Dermis blood vessel endothelial cell (primary cell): ENCODE measurements around the gene ANKRD39. TPM values are rescaled to one million over a fixed set of nuclear protein-coding genes. Genes with fewer than 3 reads are reported as not detected.
"Not testable (repeated sequence)": the region's sequence is repeated elsewhere in the genome, so short reads cannot be mapped to it uniquely, and the experiment has no call there.

ENCODE experiments used
- DNase-seq: peaks from one replicate; pipeline ENCODE4 v3.0.0; 2010
- total RNA-seq: library from RNA; depleted of rRNA; stranded (reverse); fragments of >200 nt; gene quantifications from 2 replicates; pipeline ENCODE4 v1.2.3, GENCODE V29; 2014

The ANKRD39 gene
- total RNA-seq, 1 donor from 2014 or later: 8.0 TPM

GRCh38 chr2:96807127-96807471, 50.7 kb downstream of the ANKRD39 start:
- DNase-seq: no peak

DNA sequence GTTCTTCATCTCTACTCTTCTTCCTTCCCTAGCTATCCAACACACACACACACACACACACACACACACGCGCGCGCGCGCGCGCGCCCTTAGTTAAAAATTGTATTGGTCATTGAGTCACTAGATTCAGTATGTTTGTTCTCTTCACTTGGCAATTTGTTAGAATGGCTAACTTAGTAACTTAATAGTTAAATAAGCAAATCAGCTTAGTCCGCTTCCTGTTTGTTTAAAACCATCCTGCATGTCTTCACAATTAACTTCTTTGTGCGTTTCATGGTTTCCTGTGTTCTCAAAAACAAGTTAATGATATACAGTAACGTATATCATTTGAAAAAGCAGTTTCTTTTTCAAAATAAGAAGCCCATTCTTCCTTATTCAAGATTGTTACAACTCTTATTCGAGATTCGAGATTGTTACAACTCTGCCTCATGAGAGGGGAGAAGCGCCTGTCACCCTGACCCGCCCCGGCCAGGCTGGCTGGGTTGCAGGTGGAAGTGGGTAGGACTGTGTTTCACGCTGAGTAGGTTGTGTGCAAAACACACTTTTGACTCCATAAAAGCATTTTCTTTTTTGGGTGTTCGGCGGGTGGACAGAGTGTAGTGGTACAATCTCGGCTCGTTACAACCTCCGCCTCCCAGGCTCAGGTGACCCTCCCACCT, 51.2 kb downstream of the ANKRD39 start:
- no peak for DNase-seq

- not testable (repeated sequence) for DNase-seq
These were observed 51.9 kb downstream of the ANKRD39 start for GRCh38 chr2:96805946-96806345.

DNA sequence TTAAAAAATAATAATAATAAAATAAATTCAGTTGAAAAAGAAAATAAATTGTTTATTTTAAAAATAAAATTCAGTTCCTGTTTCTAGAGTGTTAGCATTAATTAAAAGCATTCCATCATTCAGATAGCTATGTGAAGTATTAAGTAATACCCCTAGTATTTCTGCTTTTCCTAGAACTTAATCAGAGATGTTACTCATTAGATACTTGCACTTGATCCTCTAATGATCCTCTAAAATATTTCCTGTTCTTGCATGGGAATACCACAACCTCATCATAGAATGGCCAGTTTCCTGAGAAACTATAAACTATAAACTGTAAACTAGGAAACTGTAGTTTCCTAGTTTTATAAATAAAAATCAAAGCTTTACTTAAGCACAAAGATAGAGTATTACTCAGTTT, 52.8 kb downstream of the ANKRD39 start:
- DNase-seq: no peak

DNA sequence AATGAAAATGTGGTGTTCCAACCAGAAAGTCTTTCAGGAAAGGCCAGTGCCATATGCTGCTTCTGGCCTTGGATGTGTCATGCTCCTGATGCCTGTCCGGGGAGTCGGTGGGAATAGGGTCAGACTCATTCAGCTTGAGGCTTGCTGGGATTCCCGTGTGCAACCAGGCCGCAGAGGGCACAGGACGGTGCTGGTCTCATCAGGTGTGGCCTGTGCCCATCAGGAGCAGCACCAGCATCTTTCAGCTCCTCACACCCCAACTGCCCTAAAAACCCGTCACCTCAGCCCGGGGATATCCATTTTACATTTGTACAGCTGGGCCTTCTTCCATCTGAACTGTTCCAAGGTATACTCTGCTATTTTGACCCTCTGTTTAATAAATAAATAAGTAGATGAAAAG, 55.1 kb downstream of the ANKRD39 start:
- DNase-seq: no peak

DNA sequence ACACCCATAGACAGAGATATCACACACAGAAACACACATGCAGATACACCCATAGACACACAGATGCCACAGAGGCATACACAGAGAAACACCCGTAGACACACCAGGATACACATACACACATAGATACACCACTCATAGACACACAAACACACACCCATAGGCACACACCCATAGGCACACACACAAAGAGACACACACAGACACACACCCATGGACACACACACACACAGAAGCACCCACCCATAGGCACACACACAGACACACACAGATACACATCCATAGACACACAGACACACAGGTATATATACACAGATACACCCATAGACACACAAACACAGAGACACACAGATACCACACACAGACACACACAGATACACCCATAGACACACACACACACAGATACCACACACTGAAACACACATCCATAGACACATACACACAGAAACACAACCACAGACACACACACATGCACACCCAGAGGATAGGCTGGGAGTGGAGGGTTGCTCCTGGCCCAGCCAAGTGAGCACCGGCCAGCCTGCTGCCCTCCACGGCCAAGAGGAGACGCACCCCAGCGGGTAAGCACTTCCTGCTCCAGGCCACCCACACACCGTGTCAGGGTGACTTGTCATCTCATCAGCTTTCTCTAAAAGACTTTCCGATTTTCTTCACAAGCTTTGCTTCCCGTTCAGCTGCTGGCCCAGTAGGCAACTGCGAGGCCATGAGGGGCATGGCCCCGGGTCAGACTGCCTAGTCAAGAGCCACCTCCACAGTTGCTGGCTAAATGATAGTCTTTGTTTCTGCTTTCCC, 55.8 kb downstream of the ANKRD39 start:
- DNase-seq: no peak

- peak; percentile 77 for DNase-seq
These were observed 56.6 kb downstream of the ANKRD39 start for GRCh38 chr2:96801005-96801785.

DNA sequence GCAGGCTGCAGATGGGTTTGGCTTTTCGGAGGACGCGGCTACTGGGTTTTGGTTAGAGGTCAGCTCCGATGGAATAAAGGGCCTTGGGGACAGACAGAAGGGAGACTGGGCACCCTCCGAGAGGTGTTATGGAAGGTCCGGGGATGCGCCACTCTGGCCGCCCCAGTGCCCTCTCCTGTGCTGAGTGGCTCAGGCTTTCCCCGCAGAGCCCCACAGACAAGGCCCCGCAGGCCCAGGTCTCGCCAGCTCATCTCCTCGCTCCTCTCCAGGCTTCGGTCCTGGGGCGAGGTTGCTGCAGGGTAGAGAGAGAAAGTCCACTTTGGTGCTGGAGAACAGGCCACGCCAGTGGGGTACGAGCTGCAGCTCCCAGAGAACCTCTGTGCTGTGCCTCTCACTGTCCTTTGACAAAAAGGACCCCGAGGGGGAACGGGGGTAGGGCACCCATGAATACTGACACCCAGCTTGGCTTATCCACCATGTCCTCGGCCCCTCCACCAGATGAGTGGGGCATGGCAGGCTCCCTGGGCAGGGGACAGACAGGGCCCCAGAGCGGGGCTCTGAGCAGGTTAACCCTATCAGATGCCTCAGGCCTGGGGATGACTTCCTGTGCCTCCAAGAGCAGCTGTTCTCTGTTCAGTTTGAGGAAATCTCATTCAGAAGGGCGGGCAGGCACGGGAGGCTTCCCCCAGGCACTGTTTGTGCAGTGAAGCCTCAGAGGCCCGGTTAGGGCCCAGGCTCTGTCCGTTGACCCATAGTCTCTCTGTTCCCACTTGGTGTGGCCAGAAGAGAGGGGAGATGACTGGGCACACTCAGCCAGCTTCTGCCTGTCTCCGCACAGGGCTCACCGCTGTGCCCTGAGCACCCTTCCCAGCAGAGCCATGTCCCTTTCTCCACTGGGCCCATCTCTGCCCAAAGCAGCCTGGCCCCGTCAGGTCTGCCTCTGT, 57.5 kb downstream of the ANKRD39 start:
- no peak for DNase-seq

DNA sequence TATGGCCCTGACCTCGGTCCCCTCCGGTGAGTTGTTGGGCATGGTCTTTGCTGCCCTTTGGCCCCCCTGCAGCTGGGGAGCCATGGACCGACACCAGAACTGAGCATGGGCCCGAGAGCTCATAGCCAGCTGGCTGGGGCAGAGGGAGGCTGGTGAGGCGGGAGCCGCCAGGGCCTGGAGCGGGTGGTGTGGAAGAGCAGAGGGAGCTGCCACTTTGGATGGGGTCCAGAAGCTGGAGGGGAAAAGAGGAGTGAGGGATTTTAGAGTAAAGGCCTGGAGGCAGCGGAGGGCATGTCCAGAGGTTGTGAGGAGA, 58.2 kb downstream of the ANKRD39 start:
- DNase-seq: no peak

GRCh38 chr2:96798733-96799622, 58.8 kb downstream of the ANKRD39 start:
- DNase-seq: no peak

Other genes with a start within 250 kb of the ANKRD39 start
- 27.7 and 32.8 TPM in 2 replicates for gene KANSL3, start 219.7 kb downstream of the ANKRD39 start, total RNA-seq
- gene FER1L5, start 215.3 kb downstream of the ANKRD39 start, total RNA-seq: under 0.01 TPM in 1 of 2 replicates, not detected in the other
- gene LMAN2L, start 118.0 kb downstream of the ANKRD39 start, total RNA-seq: 24.2 and 24.7 TPM in 2 replicates
- 2.4 and 3.2 TPM in 2 replicates for gene CNNM4, start 97.1 kb downstream of the ANKRD39 start, total RNA-seq
- gene CNNM3, start 41.7 kb downstream of the ANKRD39 start, total RNA-seq: 14.0 and 24.9 TPM in 2 replicates
- 1.1 and 1.5 TPM in 2 replicates for gene ANKRD23, start 14.0 kb downstream of the ANKRD39 start, total RNA-seq
- 39.7 and 40.3 TPM in 2 replicates for gene SEMA4C, start 12.1 kb upstream of the ANKRD39 start, total RNA-seq
- not detected in 2 replicates for gene FAM178B, start 128.6 kb upstream of the ANKRD39 start, total RNA-seq
- gene FAHD2B, start 236.9 kb upstream of the ANKRD39 start, total RNA-seq: 4.1 and 5.3 TPM in 2 replicates